Loucy (cell line): ENCODE data around the gene LHFPL2.

Experiments used
- EZH2phosphoT487 ChIP-seq: fragments of 200-600 bp; IDR thresholded peaks from 2 replicates; pipeline ENCODE4 v1.6.1; 2018; ENCODE audit warnings: antibody characterized with exemption, mild to moderate bottlenecking, moderate library complexity, borderline replicate concordance
- TF ChIP-seq, protein P1 (sequence below): fragments of 200-600 bp; sonication (generic); conservative IDR thresholded peaks from 2 replicates; pipeline ENCODE4 v1.5.1; 2014; ENCODE audit warnings: mild to moderate bottlenecking, antibody characterized with exemption, low read length

DNA sequence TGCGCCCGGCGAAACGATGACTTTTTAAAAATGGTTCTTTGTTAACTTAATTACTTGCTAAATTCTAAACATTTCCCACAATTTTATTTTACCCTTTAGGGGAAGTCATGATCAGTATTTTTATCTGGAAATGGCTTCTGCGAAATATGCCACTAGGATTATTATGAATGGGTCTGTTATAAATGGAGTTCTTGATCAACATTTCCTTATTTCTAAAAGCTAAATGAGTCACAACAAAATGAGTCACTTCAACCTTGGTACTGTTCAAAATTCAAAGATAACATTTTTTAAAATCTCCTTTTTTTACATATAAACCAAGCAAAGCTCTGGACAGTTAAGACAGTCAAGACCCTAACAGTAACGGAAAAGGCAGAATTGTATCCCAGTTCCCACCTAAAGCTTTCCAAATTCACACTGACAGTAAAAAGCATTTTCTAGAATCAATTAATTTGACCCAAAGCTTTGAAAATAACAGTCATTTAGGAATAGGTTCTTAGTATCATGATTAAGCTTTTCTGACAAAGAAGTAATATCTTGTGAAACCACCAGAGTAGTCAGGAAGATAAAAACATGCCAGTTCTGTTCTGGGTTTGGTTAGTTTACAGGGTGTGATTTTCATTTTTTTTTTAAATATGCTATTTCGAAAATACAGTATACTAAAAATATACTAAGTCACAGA, 81.7 kb downstream of the LHFPL2 start:
- no peak for TF ChIP-seq EZH2phosphoT487
- TF ChIP-seq, protein P1, sequence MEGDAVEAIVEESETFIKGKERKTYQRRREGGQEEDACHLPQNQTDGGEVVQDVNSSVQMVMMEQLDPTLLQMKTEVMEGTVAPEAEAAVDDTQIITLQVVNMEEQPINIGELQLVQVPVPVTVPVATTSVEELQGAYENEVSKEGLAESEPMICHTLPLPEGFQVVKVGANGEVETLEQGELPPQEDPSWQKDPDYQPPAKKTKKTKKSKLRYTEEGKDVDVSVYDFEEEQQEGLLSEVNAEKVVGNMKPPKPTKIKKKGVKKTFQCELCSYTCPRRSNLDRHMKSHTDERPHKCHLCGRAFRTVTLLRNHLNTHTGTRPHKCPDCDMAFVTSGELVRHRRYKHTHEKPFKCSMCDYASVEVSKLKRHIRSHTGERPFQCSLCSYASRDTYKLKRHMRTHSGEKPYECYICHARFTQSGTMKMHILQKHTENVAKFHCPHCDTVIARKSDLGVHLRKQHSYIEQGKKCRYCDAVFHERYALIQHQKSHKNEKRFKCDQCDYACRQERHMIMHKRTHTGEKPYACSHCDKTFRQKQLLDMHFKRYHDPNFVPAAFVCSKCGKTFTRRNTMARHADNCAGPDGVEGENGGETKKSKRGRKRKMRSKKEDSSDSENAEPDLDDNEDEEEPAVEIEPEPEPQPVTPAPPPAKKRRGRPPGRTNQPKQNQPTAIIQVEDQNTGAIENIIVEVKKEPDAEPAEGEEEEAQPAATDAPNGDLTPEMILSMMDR = no peak
